ENCODE measurements around the gene ABLIM3. TPM values are rescaled to one million over a fixed set of nuclear protein-coding genes. Genes with fewer than 3 reads are reported as not detected.

The ABLIM3 gene
- total and polyA plus RNA-seq, 2 experiments from 2014 or later, result 1.1 to 2.1 TPM

- H3K27ac ChIP-seq, result no peak overlapping the region
- no peaks in the 10 kb centered on the region for H3K4me1 ChIP-seq (ENCODE audit: low read depth)
- no peaks in the 10 kb centered on the region for H3K36me3 ChIP-seq
- TF ChIP-seq, protein P1, sequence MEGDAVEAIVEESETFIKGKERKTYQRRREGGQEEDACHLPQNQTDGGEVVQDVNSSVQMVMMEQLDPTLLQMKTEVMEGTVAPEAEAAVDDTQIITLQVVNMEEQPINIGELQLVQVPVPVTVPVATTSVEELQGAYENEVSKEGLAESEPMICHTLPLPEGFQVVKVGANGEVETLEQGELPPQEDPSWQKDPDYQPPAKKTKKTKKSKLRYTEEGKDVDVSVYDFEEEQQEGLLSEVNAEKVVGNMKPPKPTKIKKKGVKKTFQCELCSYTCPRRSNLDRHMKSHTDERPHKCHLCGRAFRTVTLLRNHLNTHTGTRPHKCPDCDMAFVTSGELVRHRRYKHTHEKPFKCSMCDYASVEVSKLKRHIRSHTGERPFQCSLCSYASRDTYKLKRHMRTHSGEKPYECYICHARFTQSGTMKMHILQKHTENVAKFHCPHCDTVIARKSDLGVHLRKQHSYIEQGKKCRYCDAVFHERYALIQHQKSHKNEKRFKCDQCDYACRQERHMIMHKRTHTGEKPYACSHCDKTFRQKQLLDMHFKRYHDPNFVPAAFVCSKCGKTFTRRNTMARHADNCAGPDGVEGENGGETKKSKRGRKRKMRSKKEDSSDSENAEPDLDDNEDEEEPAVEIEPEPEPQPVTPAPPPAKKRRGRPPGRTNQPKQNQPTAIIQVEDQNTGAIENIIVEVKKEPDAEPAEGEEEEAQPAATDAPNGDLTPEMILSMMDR (IDR thresholded peaks at IDR 0.05; ENCODE audit: low read depth, low read length), result no peak
- H3K4me3 ChIP-seq, result no peak overlapping the region
- H3K27me3 ChIP-seq, result no peaks in the 10 kb centered on the region
- H3K9me3 ChIP-seq (ENCODE audit: low read depth), result no peaks in the 10 kb centered on the region
- no peak for DNase-seq (ENCODE audit: low read depth in 1 of 2, low spot score in 1 of 2)
These were observed 79.5 kb downstream of the ABLIM3 start for GRCh38 chr5:149220750-149221149.

- peak in 1 of 2 donors; percentile 42 for DNase-seq (ENCODE audit: low read depth in 1 of 2, low spot score in 1 of 2)
These were observed 80.0 kb downstream of the ABLIM3 start for GRCh38 chr5:149221326-149221725.

GRCh38 chr5:149221731-149222342, 80.5 kb downstream of the ABLIM3 start:
- H3K4me1 ChIP-seq (ENCODE audit: low read depth), result no peaks in the 10 kb centered on the region
- H3K4me3 ChIP-seq, result no peak overlapping the region
- peak in 1 of 2 donors; percentile 39 for DNase-seq (ENCODE audit: low read depth in 1 of 2, low spot score in 1 of 2)
- H3K36me3 ChIP-seq, result no peaks in the 10 kb centered on the region
- no peaks in the 10 kb centered on the region for H3K27me3 ChIP-seq
- TF ChIP-seq, protein P1 (IDR thresholded peaks at IDR 0.05; ENCODE audit: low read depth, low read length), result no peak
- no peaks in the 10 kb centered on the region for H3K9me3 ChIP-seq (ENCODE audit: low read depth)
- no peak overlapping the region for H3K27ac ChIP-seq

More at GRCh38 chr5:149221326-149221725, 80.0 kb downstream of the ABLIM3 start:
- TF ChIP-seq, protein P1 (IDR thresholded peaks at IDR 0.05; ENCODE audit: low read depth, low read length), result no peak
- no peak overlapping the region for H3K27ac ChIP-seq
- no peaks in the 10 kb centered on the region for H3K9me3 ChIP-seq (ENCODE audit: low read depth)
- H3K27me3 ChIP-seq, result no peaks in the 10 kb centered on the region
- H3K4me1 ChIP-seq (ENCODE audit: low read depth), result no peaks in the 10 kb centered on the region
- H3K4me3 ChIP-seq, result no peak overlapping the region
- H3K36me3 ChIP-seq, result no peaks in the 10 kb centered on the region

- Histone ChIP-seq H3K27me3 (no peaks in the 10 kb centered on the region), H3K4me1 (ENCODE audit: low read depth) (no peaks in the 10 kb centered on the region), H3K4me3 (no peak overlapping the region), H3K36me3 (no peaks in the 10 kb centered on the region), H3K27ac (no peak overlapping the region), H3K9me3 (ENCODE audit: low read depth) (no peaks in the 10 kb centered on the region)
- TF ChIP-seq, protein P1 (IDR thresholded peaks at IDR 0.05; ENCODE audit: low read depth, low read length), result no peak
- DNase-seq (ENCODE audit: low read depth in 1 of 2, low spot score in 1 of 2), result no peak
These were observed 82.0 kb downstream of the ABLIM3 start for GRCh38 chr5:149223081-149223848.

DNA sequence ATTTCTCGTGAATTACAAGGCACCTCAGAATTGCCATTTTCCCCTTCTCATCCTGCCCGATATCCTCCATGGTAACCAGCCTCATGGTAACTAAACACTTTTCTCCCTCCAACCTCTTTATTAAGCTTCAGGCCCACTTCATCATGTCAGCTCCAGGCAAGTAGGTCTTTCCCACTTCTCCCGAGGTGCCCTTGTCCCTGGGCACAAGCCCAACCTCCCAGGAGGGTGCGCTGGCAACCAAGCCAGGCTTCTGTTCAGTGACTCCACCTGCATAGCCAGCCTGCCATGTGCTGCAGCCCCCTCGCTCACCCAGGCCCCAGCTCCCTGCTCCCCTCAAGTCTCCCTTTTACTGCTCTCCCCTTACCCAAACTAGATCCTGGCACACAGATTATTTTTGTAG, 83.0 kb downstream of the ABLIM3 start:
- no peak for DNase-seq (ENCODE audit: low read depth in 1 of 2, low spot score in 1 of 2)
- Histone ChIP-seq H3K4me3 (no peak overlapping the region), H3K27me3 (no peaks in the 10 kb centered on the region), H3K4me1 (ENCODE audit: low read depth) (no peaks in the 10 kb centered on the region), H3K9me3 (ENCODE audit: low read depth) (no peaks in the 10 kb centered on the region), H3K27ac (no peak overlapping the region), H3K36me3 (no peaks in the 10 kb centered on the region)
- TF ChIP-seq, protein P1 (IDR thresholded peaks at IDR 0.05; ENCODE audit: low read depth, low read length), result no peak
